ENCODE results near the gene KCTD10.

GRCh38 chr12:109466821-109467220 lies 10.3 kb downstream of the KCTD10 start:
- TF ChIP-seq CTCF (IDR thresholded peaks at IDR 0.05) (no peak), POLR2A (IDR thresholded peaks at IDR 0.05) (no peak), POLR2AphosphoS5 (IDR thresholded peaks at IDR 0.05) (no peak), EP300 (IDR thresholded peaks at IDR 0.05) (no peak)
